ENCODE measurements around the gene SMAD7.

Gene SMAD7

GRCh38 chr18:48904091-48904490 is 46.7 kb downstream of the SMAD7 start:
- TF ChIP-seq ZFX (IDR thresholded peaks at IDR 0.05) (no peak), CTCF (conservative IDR thresholded peaks at IDR 0.05) (no peak)
- H3K27ac ChIP-seq, result no peak overlapping the region

GRCh38 chr18:48902856-48903601 is 47.7 kb downstream of the SMAD7 start:
- TF ChIP-seq CTCF (conservative IDR thresholded peaks at IDR 0.05) (no peak), ZFX (IDR thresholded peaks at IDR 0.05) (no peak)
- H3K27ac ChIP-seq, result no peak overlapping the region

- no peak overlapping the region for H3K27ac ChIP-seq
- no peak for TF ChIP-seq ZFX (IDR thresholded peaks at IDR 0.05)
- TF ChIP-seq CTCF (conservative IDR thresholded peaks at IDR 0.05), result no peak
Observed at GRCh38 chr18:48902023-48902855, 48.5 kb downstream of the SMAD7 start.

- TF ChIP-seq ZFX (IDR thresholded peaks at IDR 0.05), result no peak
- no peak for TF ChIP-seq CTCF (conservative IDR thresholded peaks at IDR 0.05)
- no peak overlapping the region for H3K27ac ChIP-seq
Observed at GRCh38 chr18:48901145-48902022, 49.4 kb downstream of the SMAD7 start.

GRCh38 chr18:48900469-48900868 is 50.3 kb downstream of the SMAD7 start:
- TF ChIP-seq CTCF (conservative IDR thresholded peaks at IDR 0.05) (no peak), ZFX (IDR thresholded peaks at IDR 0.05) (no peak)
- H3K27ac ChIP-seq, result no peak overlapping the region

- no peak overlapping the region for H3K27ac ChIP-seq
- TF ChIP-seq CTCF (conservative IDR thresholded peaks at IDR 0.05), result no peak
- TF ChIP-seq ZFX (IDR thresholded peaks at IDR 0.05), result no peak
Observed at GRCh38 chr18:48899558-48900174, 51.1 kb downstream of the SMAD7 start.
